ENCODE data around the gene TRIM62. TPM values are rescaled to one million over a fixed set of nuclear protein-coding genes. Genes with fewer than 3 reads are reported as not detected.

Gene TRIM62
- total RNA-seq, 1 donor = 12.3 TPM

- Histone ChIP-seq H3K4me3 (ENCODE audit: insufficient read depth, low read length) (no peak overlapping the region), H3K4me2 (ENCODE audit: insufficient read depth, low read length) (no peak overlapping the region), H2AFZ (ENCODE audit: low read length) (no peak overlapping the region), H3K4me1 (ENCODE audit: insufficient read depth, low read length) (peaks cover 20% of the 10 kb centered on the region), H3K27ac (ENCODE audit: low read depth, low read length) (no peak overlapping the region), H4K20me1 (ENCODE audit: insufficient read depth, low read length) (peaks cover 3% of the 10 kb centered on the region), H3K27me3 (ENCODE audit: insufficient read depth, low read length) (no peaks in the 10 kb centered on the region), H3K79me2 (ENCODE audit: insufficient read depth, low read length) (peaks cover 9% of the 10 kb centered on the region), H3K9me3 (ENCODE audit: low read depth, low read length) (no peaks in the 10 kb centered on the region), H3K36me3 (ENCODE audit: insufficient read depth, low read length) (peaks cover 10% of the 10 kb centered on the region)
- TF ChIP-seq CTCF (IDR thresholded peaks at IDR 0.05; ENCODE audit: extremely low read depth, low read depth, low read length) = no peak
- peak; percentile 71 for DNase-seq (ENCODE audit: insufficient read length, low spot score, missing footprints)
These were observed 11.2 kb downstream of the TRIM62 start for GRCh38 chr1:33170351-33171274.

GRCh38 chr1:33169290-33170055 lies 12.4 kb downstream of the TRIM62 start:
- Histone ChIP-seq H3K9me3 (ENCODE audit: low read depth, low read length) (no peaks in the 10 kb centered on the region), H2AFZ (ENCODE audit: low read length) (no peak overlapping the region), H3K4me2 (ENCODE audit: insufficient read depth, low read length) (no peak overlapping the region), H3K4me3 (ENCODE audit: insufficient read depth, low read length) (no peak overlapping the region), H3K79me2 (ENCODE audit: insufficient read depth, low read length) (peaks cover 7% of the 10 kb centered on the region), H3K27me3 (ENCODE audit: insufficient read depth, low read length) (no peaks in the 10 kb centered on the region), H3K27ac (ENCODE audit: low read depth, low read length) (no peak overlapping the region), H3K36me3 (ENCODE audit: insufficient read depth, low read length) (peaks cover 5% of the 10 kb centered on the region), H3K4me1 (ENCODE audit: insufficient read depth, low read length) (peaks cover 21% of the 10 kb centered on the region), H4K20me1 (ENCODE audit: insufficient read depth, low read length) (peaks cover 3% of the 10 kb centered on the region)
- DNase-seq (ENCODE audit: insufficient read length, low spot score, missing footprints) = peak; percentile 93
- TF ChIP-seq CTCF (IDR thresholded peaks at IDR 0.05; ENCODE audit: extremely low read depth, low read depth, low read length) = no peak

- DNase-seq (ENCODE audit: insufficient read length, low spot score, missing footprints) = peak; percentile 47
These were observed 13.1 kb downstream of the TRIM62 start for GRCh38 chr1:33168556-33169289.

More at GRCh38 chr1:33168556-33169289, 13.1 kb downstream of the TRIM62 start:
- Histone ChIP-seq H3K36me3 (ENCODE audit: insufficient read depth, low read length) (peaks cover 3% of the 10 kb centered on the region), H3K9me3 (ENCODE audit: low read depth, low read length) (no peaks in the 10 kb centered on the region), H3K27ac (ENCODE audit: low read depth, low read length) (no peak overlapping the region), H2AFZ (ENCODE audit: low read length) (no peak overlapping the region), H3K4me2 (ENCODE audit: insufficient read depth, low read length) (no peak overlapping the region), H3K4me1 (ENCODE audit: insufficient read depth, low read length) (peaks cover 28% of the 10 kb centered on the region), H3K4me3 (ENCODE audit: insufficient read depth, low read length) (no peak overlapping the region), H3K79me2 (ENCODE audit: insufficient read depth, low read length) (peaks cover 6% of the 10 kb centered on the region), H3K27me3 (ENCODE audit: insufficient read depth, low read length) (no peaks in the 10 kb centered on the region), H4K20me1 (ENCODE audit: insufficient read depth, low read length) (peaks cover 3% of the 10 kb centered on the region)
- TF ChIP-seq CTCF (IDR thresholded peaks at IDR 0.05; ENCODE audit: extremely low read depth, low read depth, low read length) = no peak

Measured in osteoblast (primary cell).